HepG2 (cell line): ENCODE data around the gene ATXN1L. TPM values are rescaled to one million over a fixed set of nuclear protein-coding genes. Genes with fewer than 3 reads are reported as not detected.

Experiments used
- ARID5B ChIP-seq: IDR thresholded peaks from 2 replicates; pipeline ENCODE4 v1.4.0; 2020; ENCODE audit warnings: mild to moderate bottlenecking, missing genetic modification reagents
- HNRNPL ChIP-seq: fragments of 200-400 bp; formaldehyde crosslinking; IDR thresholded peaks from 2 replicates; pipeline ENCODE4 v1.6.1; 2017; ENCODE audit warnings: mild to moderate bottlenecking, low read depth, low read length
- PATZ1 ChIP-seq: sonication (generic); formaldehyde crosslinking; IDR thresholded peaks from 2 replicates; pipeline ENCODE4 v1.4.0; 2020; ENCODE audit warnings: missing genetic modification reagents
- TARDBP ChIP-seq: sonication (generic); formaldehyde crosslinking; IDR thresholded peaks from 2 replicates; pipeline ENCODE4 v1.8.0; 2022; ENCODE audit warnings: mild to moderate bottlenecking, missing genetic modification reagents
- ZNF609 ChIP-seq: sonication (generic); formaldehyde crosslinking; IDR thresholded peaks from 2 replicates; pipeline ENCODE4 v1.4.0; 2020; ENCODE audit warnings: mild to moderate bottlenecking, missing genetic modification reagents, borderline replicate concordance
- polyA plus RNA-seq, 8 experiments: library from polyadenylated mRNA; depleted of rRNA in 3 of 8; stranded (reverse) in 7 of 8; unstranded in 1 of 8; fragments of >200 nt; fragmentation: Illumina TruSeq in 4 of 8; extraction: Trizol in 4 of 8; gene quantifications; 2 replicates each; pipeline versions ENCODE4 v1.2.1 to v1.2.3, GENCODE V29; 2011 to 2016; ENCODE audit warnings: low read depth in 4 of 8, missing spikeins in 1 of 8, mixed read lengths in 1 of 8; ENCODE audit not compliant: insufficient read depth in 1 of 8
- total RNA-seq, 5 experiments: library from RNA; depleted of rRNA; stranded (reverse); fragments of >200 nt; fragmentation: Illumina TruSeq; extraction: Trizol; gene quantifications; 2 replicates each; pipeline ENCODE4 v1.2.3, GENCODE V29; 2016; ENCODE audit warnings: low read depth in 1 of 5

The ATXN1L gene
- total and polyA plus RNA-seq, 2 of the 13 experiments (the other 11 are each of a cell fraction or from before 2014, with no cell fraction given), result 20.0 to 22.4 TPM

- TF ChIP-seq ZNF609 (CRISPR knock-in tag) (no peak), ARID5B (CRISPR knock-in tag) (no peak), HNRNPL (no peak), PATZ1 (CRISPR knock-in tag) (no peak), TARDBP (CRISPR knock-in tag) (no peak)
Measured at GRCh38 chr16:71840052-71840451, 5.7 kb upstream of the ATXN1L start (continued).
